Measurements from ENCODE around the gene FGB. TPM values are rescaled to one million over a fixed set of nuclear protein-coding genes. Genes with fewer than 3 reads are reported as not detected.
A peak's percentile ranks its signal among the peaks of the same experiment; 100 is the strongest.

The FGB gene
- polyA plus RNA-seq, 1 donor from 2014 or later: not detected

DNA sequence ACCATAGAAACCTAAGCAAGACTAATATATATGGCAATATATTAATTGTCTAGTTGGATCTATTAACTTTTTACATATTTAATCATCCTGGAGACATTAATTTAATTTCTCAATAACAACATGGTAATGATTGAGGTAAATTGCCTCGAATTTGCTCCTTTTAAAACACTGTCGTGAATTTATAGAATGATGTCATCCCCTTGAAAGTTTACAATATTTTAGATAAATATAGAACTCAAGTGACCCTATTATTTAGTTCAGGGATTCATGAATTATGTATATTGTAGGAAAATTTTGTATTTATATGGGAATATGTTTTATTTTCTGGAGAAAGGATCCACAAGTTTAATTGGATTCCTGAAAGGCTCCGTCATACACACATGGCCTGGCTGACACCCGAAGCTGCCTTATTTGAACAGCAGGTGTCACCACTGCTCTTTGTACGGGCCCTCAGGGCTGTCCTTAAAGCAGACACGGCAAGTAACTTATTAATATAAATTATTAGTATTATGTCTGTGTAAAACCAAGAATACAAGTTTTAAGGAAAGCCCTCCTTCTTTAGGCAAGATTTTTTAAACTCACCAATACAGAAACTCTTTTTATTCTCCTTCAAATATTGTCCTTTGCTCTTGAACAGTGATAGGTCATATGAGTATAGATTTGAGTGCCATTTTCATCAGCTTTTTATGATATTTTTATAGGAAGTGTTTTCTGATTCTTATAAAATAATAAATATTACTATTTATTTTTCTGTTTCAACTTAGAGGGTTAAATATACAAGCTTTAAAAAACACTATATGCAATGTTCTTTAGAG, 10.7 kb upstream of the FGB start:
- H3K9me3 Mint-ChIP-seq: peaks cover 0 to 2% (median 0%) of the 10 kb centered on the region in 3 donors
- no peaks in the 10 kb centered on the region for H3K36me3 Mint-ChIP-seq
- peaks cover 14 to 18% (median 15%) of the 10 kb centered on the region in 3 donors for H3K4me1 Mint-ChIP-seq
- no peak overlapping the region for H3K27ac Mint-ChIP-seq
- peak overlapping the region in 1 of 4 donors; percentile 17 for H3K4me3 Mint-ChIP-seq
- no peaks in the 10 kb centered on the region for H3K27me3 Mint-ChIP-seq

DNA sequence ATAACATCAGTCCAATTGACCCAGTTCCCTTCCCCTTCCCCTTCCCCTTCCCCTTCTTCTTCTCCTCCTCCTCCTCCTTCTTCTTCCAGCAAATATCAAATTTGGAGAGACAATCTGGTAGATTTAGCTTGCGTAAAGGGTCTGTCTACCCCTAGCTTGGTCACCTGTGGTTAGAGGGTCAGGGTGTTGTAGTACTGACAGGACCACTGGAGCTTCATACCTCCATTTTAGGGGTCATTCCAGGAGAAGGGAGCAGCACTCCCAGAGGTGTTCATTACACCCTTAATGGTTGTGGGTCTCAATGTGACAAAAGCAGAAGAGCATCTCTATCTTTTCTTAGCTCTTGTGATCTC, 3.7 kb upstream of the FGB start:
- Mint-ChIP-seq H3K4me1 (peaks cover 0 to 3% (median 0%) of the 10 kb centered on the region in 3 donors), H3K4me3 (no peak overlapping the region), H3K27ac (no peak overlapping the region), H3K27me3 (no peaks in the 10 kb centered on the region), H3K9me3 (no peaks in the 10 kb centered on the region), H3K36me3 (no peaks in the 10 kb centered on the region)

DNA sequence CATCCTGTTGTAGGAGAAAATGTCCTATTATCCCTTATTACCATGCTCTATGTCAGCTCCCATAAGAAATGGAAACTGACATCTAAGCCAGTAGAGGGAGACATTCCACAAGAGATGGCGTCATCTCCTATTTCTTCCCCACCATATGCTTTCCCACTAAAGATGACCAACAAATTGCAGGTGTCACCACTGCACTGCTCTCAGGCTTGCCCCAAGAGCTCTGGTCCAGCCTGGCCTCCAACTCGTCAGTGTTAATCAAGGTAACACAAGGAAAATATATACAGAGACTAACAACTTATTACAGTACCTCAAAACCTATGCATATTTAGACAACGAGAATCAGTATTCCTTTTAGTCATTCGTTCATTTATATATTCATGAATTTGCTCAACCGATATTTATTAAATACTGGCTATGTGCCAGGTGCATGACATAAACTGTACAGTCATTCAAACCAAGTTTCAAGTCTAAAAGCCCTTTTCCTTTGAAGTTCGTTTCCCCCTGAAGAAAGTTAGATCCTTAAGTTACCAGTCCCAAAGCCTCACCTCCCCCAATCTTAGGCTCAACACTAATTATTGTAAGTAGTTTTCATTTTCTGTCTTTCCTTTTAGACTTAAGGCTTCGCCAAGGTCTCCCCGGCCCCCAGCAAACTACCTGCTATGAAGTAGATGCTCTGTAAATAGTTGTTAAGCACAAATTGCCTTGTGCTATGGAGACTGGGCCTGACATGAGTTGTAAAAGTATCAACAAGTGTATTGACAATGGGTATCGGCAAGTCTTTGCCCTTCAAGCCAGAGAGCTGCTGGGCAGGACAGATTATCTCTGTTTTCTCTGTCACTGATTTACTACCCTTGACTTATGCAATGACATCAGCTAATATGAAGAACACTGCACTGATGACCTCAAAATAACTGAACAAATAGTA, 3.1 kb upstream of the FGB start:
- Mint-ChIP-seq H3K27me3 (no peaks in the 10 kb centered on the region), H3K9me3 (no peaks in the 10 kb centered on the region), H3K36me3 (no peaks in the 10 kb centered on the region), H3K27ac (no peak overlapping the region), H3K4me1 (peaks cover 0 to 3% (median 0%) of the 10 kb centered on the region in 3 donors), H3K4me3 (no peak overlapping the region)

- H3K36me3 Mint-ChIP-seq: no peaks in the 10 kb centered on the region
- H3K4me1 Mint-ChIP-seq: peaks cover 0 to 3% (median 0%) of the 10 kb centered on the region in 3 donors
- no peaks in the 10 kb centered on the region for H3K27me3 Mint-ChIP-seq
- no peaks in the 10 kb centered on the region for H3K9me3 Mint-ChIP-seq
- H3K4me3 Mint-ChIP-seq: no peak overlapping the region
- no peak overlapping the region for H3K27ac Mint-ChIP-seq
Measured at GRCh38 chr4:154560419-154560801, 2.4 kb upstream of the FGB start.

- Mint-ChIP-seq H3K36me3 (no peaks in the 10 kb centered on the region), H3K4me1 (peaks cover 0 to 3% (median 0%) of the 10 kb centered on the region in 3 donors), H3K27ac (no peak overlapping the region), H3K27me3 (no peaks in the 10 kb centered on the region), H3K4me3 (no peak overlapping the region), H3K9me3 (no peaks in the 10 kb centered on the region)
Measured at GRCh38 chr4:154560824-154561231, 2.0 kb upstream of the FGB start.

DNA sequence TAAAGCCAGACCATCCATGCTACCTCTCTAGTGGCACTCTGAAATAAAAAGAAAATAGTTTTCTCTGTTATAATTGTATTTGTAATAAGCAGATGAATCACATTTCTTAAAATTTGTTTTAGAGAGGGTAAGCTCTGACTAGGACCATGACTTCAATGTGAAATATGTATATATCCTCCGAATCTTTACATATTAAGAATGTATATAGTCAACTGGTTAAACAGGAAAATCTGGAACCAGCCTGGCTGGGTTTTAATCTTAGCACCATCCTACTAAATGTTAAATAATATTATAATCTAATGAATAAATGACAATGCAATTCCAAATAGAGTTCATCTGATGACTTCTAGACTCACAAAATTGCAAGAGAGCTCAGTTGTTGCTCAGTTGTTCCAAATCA, 1.5 kb downstream of the FGB start:
- Mint-ChIP-seq H3K27me3 (no peaks in the 10 kb centered on the region), H3K27ac (no peak overlapping the region), H3K4me3 (no peak overlapping the region), H3K36me3 (no peaks in the 10 kb centered on the region), H3K9me3 (no peaks in the 10 kb centered on the region), H3K4me1 (peaks cover 0 to 3% (median 0%) of the 10 kb centered on the region in 3 donors)

DNA sequence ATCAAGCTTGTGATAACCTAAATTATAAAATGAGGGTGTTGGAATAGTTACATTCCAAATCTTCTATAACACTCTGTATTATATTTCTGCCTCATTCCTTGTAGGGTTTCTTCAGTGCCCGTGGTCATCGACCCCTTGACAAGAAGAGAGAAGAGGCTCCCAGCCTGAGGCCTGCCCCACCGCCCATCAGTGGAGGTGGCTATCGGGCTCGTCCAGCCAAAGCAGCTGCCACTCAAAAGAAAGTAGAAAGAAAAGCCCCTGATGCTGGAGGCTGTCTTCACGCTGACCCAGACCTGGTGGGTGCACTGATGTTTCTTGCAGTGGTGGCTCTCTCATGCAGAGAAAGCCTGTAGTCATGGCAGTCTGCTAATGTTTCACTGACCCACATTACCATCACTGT, 2.9 kb downstream of the FGB start:
- no peaks in the 10 kb centered on the region for H3K27me3 Mint-ChIP-seq
- no peaks in the 10 kb centered on the region for H3K4me1 Mint-ChIP-seq
- no peaks in the 10 kb centered on the region for H3K9me3 Mint-ChIP-seq
- H3K4me3 Mint-ChIP-seq: no peak overlapping the region
- no peak overlapping the region for H3K27ac Mint-ChIP-seq
- no peaks in the 10 kb centered on the region for H3K36me3 Mint-ChIP-seq

GRCh38 chr4:154566639-154567204, 3.9 kb downstream of the FGB start:
- Mint-ChIP-seq H3K4me3 (peak overlapping the region in 1 of 4 donors; percentile 23), H3K27ac (no peak overlapping the region), H3K9me3 (no peaks in the 10 kb centered on the region), H3K4me1 (no peaks in the 10 kb centered on the region), H3K27me3 (no peaks in the 10 kb centered on the region), H3K36me3 (no peaks in the 10 kb centered on the region)

DNA sequence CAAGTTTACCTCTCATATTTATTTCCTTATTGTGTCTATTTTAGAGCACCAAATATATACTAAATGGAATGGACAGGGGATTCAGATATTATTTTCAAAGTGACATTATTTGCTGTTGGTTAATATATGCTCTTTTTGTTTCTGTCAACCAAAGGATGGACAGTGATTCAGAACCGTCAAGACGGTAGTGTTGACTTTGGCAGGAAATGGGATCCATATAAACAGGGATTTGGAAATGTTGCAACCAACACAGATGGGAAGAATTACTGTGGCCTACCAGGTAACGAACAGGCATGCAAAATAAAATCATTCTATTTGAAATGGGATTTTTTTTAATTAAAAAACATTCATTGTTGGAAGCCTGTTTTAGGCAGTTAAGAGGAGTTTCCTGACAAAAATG, 6.2 kb downstream of the FGB start:
- peaks cover 1% of the 10 kb centered on the region for H3K27me3 Mint-ChIP-seq
- no peaks in the 10 kb centered on the region for H3K4me1 Mint-ChIP-seq
- no peaks in the 10 kb centered on the region for H3K36me3 Mint-ChIP-seq
- H3K4me3 Mint-ChIP-seq: no peak overlapping the region
- no peak overlapping the region for H3K27ac Mint-ChIP-seq
- H3K9me3 Mint-ChIP-seq: no peaks in the 10 kb centered on the region

- Mint-ChIP-seq H3K27ac (no peak overlapping the region), H3K4me3 (no peak overlapping the region)
Measured at GRCh38 chr4:154569584-154569983, 6.8 kb downstream of the FGB start.

DNA sequence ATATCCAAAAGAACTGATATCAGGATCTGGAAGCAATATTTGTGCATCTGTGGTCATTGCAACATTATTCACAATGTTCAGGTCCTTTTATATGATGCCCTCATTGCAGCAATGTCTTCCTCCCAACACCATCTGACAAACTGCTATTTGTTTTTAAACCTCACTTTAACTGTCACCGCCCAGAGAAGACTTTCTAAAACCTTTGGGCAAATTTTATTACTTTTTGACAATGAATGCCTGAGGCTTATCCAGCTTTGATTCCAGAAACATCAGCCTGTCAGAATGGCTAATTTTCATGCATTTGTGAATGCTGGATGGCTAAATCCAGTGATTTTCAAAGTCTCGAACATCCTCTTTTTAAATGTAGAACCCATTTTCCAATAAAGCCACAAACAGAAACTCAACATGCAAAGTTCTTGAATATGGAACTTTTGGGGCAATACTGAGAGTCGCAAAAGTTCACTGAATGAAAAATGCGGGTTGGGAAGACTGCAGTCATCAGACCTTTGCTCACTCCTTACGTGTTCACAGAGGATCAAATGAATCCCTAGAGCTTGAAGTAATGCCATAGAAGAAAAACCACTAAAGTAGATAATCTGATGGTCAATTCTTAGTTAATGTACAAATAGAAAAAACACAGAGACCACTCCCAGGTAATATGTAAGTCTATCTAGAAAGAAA, 10.5 kb downstream of the FGB start:
- no peak overlapping the region for H3K4me3 Mint-ChIP-seq
- H3K27me3 Mint-ChIP-seq: peaks cover 7% of the 10 kb centered on the region
- H3K4me1 Mint-ChIP-seq: no peaks in the 10 kb centered on the region
- no peaks in the 10 kb centered on the region for H3K36me3 Mint-ChIP-seq
- no peaks in the 10 kb centered on the region for H3K9me3 Mint-ChIP-seq
- no peak overlapping the region for H3K27ac Mint-ChIP-seq

More at GRCh38 chr4:154569584-154569983, 6.8 kb downstream of the FGB start:
- peaks cover 1% of the 10 kb centered on the region for H3K27me3 Mint-ChIP-seq
- no peaks in the 10 kb centered on the region for H3K9me3 Mint-ChIP-seq
- no peaks in the 10 kb centered on the region for H3K36me3 Mint-ChIP-seq
- H3K4me1 Mint-ChIP-seq: no peaks in the 10 kb centered on the region

DNA sequence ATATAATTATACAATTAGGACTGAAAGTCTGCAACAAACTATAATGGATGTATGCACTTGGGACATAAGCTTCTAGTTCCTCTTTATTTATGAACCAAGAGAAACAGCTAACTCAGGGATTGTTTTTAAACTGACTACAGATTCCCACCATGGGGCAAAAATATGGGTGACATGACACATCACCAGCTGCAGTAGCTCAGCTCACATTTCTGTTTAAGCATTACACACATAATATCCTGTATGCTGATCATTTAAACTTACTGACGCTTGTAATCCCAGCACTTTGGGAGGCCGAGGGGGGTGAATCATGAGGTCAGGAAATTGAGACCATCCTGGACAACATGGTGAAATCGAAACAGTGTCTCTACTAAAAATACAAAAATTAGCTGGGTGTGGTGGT, 11.5 kb downstream of the FGB start:
- Mint-ChIP-seq H3K4me3 (no peak overlapping the region), H3K36me3 (no peaks in the 10 kb centered on the region), H3K4me1 (no peaks in the 10 kb centered on the region), H3K27ac (no peak overlapping the region), H3K9me3 (no peaks in the 10 kb centered on the region), H3K27me3 (peaks cover 7% of the 10 kb centered on the region)

- H3K27ac Mint-ChIP-seq: no peak overlapping the region
- no peaks in the 10 kb centered on the region for H3K4me1 Mint-ChIP-seq
- no peaks in the 10 kb centered on the region for H3K36me3 Mint-ChIP-seq
- H3K4me3 Mint-ChIP-seq: no peak overlapping the region
- H3K27me3 Mint-ChIP-seq: peaks cover 7% of the 10 kb centered on the region
- H3K9me3 Mint-ChIP-seq: no peaks in the 10 kb centered on the region
Measured at GRCh38 chr4:154577324-154577723, 14.5 kb downstream of the FGB start.

DNA sequence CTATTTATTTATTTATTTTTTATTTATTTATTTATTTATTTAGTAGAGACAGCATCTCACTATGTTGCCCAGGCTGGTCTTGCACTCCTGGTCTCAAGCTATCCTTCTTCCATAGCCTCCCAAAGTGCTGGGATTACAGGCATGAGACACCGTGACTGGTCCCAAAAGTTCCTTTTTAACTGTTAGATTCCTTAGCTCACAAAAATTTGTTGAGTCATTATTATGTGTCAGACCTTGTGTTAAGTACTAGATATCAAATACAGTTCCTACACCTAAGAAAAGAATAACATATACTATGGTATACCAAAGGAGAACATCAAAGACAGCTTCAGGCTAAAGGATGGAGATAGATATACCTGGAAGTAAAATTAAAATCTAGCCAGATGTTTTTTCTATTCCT, 16.1 kb downstream of the FGB start:
- Mint-ChIP-seq H3K9me3 (no peaks in the 10 kb centered on the region), H3K27me3 (peaks cover 6% of the 10 kb centered on the region), H3K36me3 (no peaks in the 10 kb centered on the region), H3K4me3 (no peak overlapping the region), H3K27ac (no peak overlapping the region), H3K4me1 (no peaks in the 10 kb centered on the region)

GRCh38 chr4:154579927-154580326, 17.1 kb downstream of the FGB start:
- Mint-ChIP-seq H3K4me1 (no peaks in the 10 kb centered on the region), H3K4me3 (no peak overlapping the region), H3K27ac (no peak overlapping the region)

More at GRCh38 chr4:154579927-154580326, 17.1 kb downstream of the FGB start:
- Mint-ChIP-seq H3K27me3 (peaks cover 6% of the 10 kb centered on the region), H3K36me3 (no peaks in the 10 kb centered on the region), H3K9me3 (no peaks in the 10 kb centered on the region)
